Endothelial cell of umbilical vein (primary cell): ENCODE data around the gene EFHD1. TPM values are rescaled to one million over a fixed set of nuclear protein-coding genes. Genes with fewer than 3 reads are reported as not detected.

Experiments
- BruUV-seq: library from RNA; stranded (reverse); fragments of 400-500 nt; replicated peaks from 2 replicates; lab custom pipeline; 2021; lab: Mats Ljungman, UMichigan
- CTCF ChIA-PET: fragments of 300-600, 350-600 bp; sonication (Branson Sonifier 250); formaldehyde crosslinking; loops from one replicate; lab custom pipeline; 2021; ENCODE audit warnings: antibody characterized with exemption, inconsistent platforms; lab: Charles Lee
- POLR2A ChIA-PET: fragments of 300-600, 350-600 bp; sonication (Branson Sonifier 250); formaldehyde crosslinking; loops from one replicate; lab custom pipeline; 2021; ENCODE audit warnings: antibody characterized with exemption, inconsistent platforms; lab: Charles Lee
- DNase-seq: peaks from one replicate; pipeline ENCODE4 v3.0.0-alpha.2; 2011; ENCODE audit warnings: low read depth, low spot score
- FAIRE-seq: peaks from 2 replicates; lab custom pipeline; 2011; peaks lifted over from hg19 to GRCh38; lab: Jason Lieb, UNC
- H2AFZ ChIP-seq: 2 replicates; pipeline ENCODE4 v1.6.0; 2012; ENCODE audit warnings: low read depth, low read length, control low read depth, inconsistent platforms
- H3K27ac ChIP-seq: 2 replicates; pipeline ENCODE4 v1.5.1; 2011; ENCODE audit warnings: low read depth, mild to moderate bottlenecking, control low read depth, low read length, moderate library complexity; ENCODE audit not compliant: insufficient read depth
- H3K27me3 ChIP-seq, 2 experiments: 2 replicates each; pipeline versions ENCODE4 v1.6.0 to v1.6.1; 2011; ENCODE audit warnings: low read length in 2 of 2, mixed read lengths in 1 of 2; ENCODE audit not compliant: control insufficient read depth in 2 of 2, insufficient read depth in 2 of 2
- H3K36me3 ChIP-seq, 2 experiments: 2 replicates in 1 of 2; 3 replicates in 1 of 2; pipeline ENCODE4 v1.5.1; 2011; ENCODE audit warnings: low read length in 2 of 2, mild to moderate bottlenecking in 1 of 2, moderate library complexity in 1 of 2; ENCODE audit not compliant: control insufficient read depth in 2 of 2, insufficient read depth in 2 of 2; ENCODE audit errors: extremely low read depth in 1 of 2
- H3K4me1 ChIP-seq: 3 replicates; pipeline ENCODE4 v1.5.1; 2011; ENCODE audit warnings: mild to moderate bottlenecking, low read length; ENCODE audit not compliant: control insufficient read depth, insufficient read depth; ENCODE audit errors: extremely low read depth
- H3K4me2 ChIP-seq: 2 replicates; pipeline ENCODE4 v1.6.1; 2011; ENCODE audit warnings: low read length, control low read depth, mixed read lengths; ENCODE audit not compliant: insufficient read depth
- H3K4me3 ChIP-seq, 3 experiments: fragments of 200-600 bp in 1 of 3; sonication (generic), shearing (Covaris generic) in 1 of 3; replicated peaks in 1 of 3; 2 replicates each; pipeline ENCODE4 v1.5.1; 2011 to 2016; ENCODE audit warnings: control low read depth in 3 of 3, low read length in 3 of 3, mild to moderate bottlenecking in 2 of 3, inconsistent platforms in 1 of 3, low read depth in 1 of 3, moderate library complexity in 1 of 3; ENCODE audit not compliant: insufficient read depth in 1 of 3
- H3K79me2 ChIP-seq: 2 replicates; pipeline ENCODE4 v1.6.0; 2012; ENCODE audit warnings: low read length, inconsistent platforms; ENCODE audit not compliant: control insufficient read depth, insufficient read depth
- H3K9ac ChIP-seq: replicated peaks from 2 replicates; pipeline ENCODE3; 2011; ENCODE audit warnings: low read length, control low read depth; ENCODE audit not compliant: insufficient read depth; ENCODE audit errors: extremely low read depth
- H3K9me1 ChIP-seq: replicated peaks from 3 replicates; pipeline ENCODE4 v1.6.0; 2011; ENCODE audit warnings: mild to moderate bottlenecking, low read length; ENCODE audit not compliant: control insufficient read depth, insufficient read depth; ENCODE audit errors: extremely low read depth
- H3K9me3 ChIP-seq: replicated peaks from 2 replicates; pipeline ENCODE4 v1.5.1; 2012; ENCODE audit warnings: low read length, inconsistent platforms; ENCODE audit not compliant: control insufficient read depth, insufficient read depth
- H4K20me1 ChIP-seq: replicated peaks from 2 replicates; pipeline ENCODE3; 2011; ENCODE audit warnings: mild to moderate bottlenecking, low read length; ENCODE audit not compliant: control insufficient read depth, insufficient read depth; ENCODE audit errors: extremely low read depth
- EZH2 ChIP-seq: IDR thresholded peaks from 2 replicates; pipeline ENCODE4 v1.6.1; 2012; ENCODE audit warnings: borderline replicate concordance, low read depth, mild to moderate bottlenecking, moderate library complexity, low read length, inconsistent platforms; ENCODE audit not compliant: severe bottlenecking
- FOS ChIP-seq: IDR thresholded peaks from 2 replicates; pipeline ENCODE4 v1.6.1; 2011; ENCODE audit warnings: mild to moderate bottlenecking, low read length, moderate library complexity, borderline replicate concordance; ENCODE audit not compliant: insufficient read depth
- GATA2 ChIP-seq: IDR thresholded peaks from 2 replicates; pipeline ENCODE4 v1.7.0; 2011; ENCODE audit warnings: low read depth, mild to moderate bottlenecking, moderate library complexity, mixed read lengths, low read length; ENCODE audit not compliant: insufficient read length, insufficient read depth
- JUN ChIP-seq: IDR thresholded peaks from 2 replicates; pipeline ENCODE4 v1.6.1; 2011; ENCODE audit warnings: borderline replicate concordance, low read depth; ENCODE audit not compliant: insufficient read length, insufficient read depth
- MYC ChIP-seq: IDR thresholded peaks from one replicate; pipeline ENCODE4 v1.6.1; 2011; ENCODE audit warnings: mild to moderate bottlenecking, low read depth, low read length
- POLR2A ChIP-seq: IDR thresholded peaks from 2 replicates; pipeline ENCODE4 v1.6.1; 2012; ENCODE audit warnings: low read depth, mild to moderate bottlenecking, control low read depth, low read length
- POLR2AphosphoS5 ChIP-seq: IDR thresholded peaks from 2 replicates; pipeline ENCODE4 v1.6.1; 2012; ENCODE audit warnings: low read depth, mild to moderate bottlenecking, control low read depth, low read length, moderate library complexity; ENCODE audit not compliant: insufficient read depth
- dilution Hi-C: fragments of 300-500 bp; cut with MboI; formaldehyde crosslinking; loops from one replicate; pipeline ENCODE4 v1.15.0; 2019; ENCODE audit warnings: low sequenced_read_pairs; ENCODE audit not compliant: extremely low pct_ligation_motif_present
- intact Hi-C: fragments of 100-400 bp; cut with micrococcal nuclease; formaldehyde crosslinking; loops from one replicate; pipeline ENCODE4 v1.10.0; 2022
- polyA plus RNA-seq, 4 experiments: library from polyadenylated mRNA; depleted of rRNA in 3 of 4; stranded (reverse) in 3 of 4; unstranded in 1 of 4; fragments of >200 nt; gene quantifications; 2 replicates each; pipeline versions ENCODE4 v1.2.1 to v1.2.3, GENCODE V29; 2011 to 2012; ENCODE audit warnings: missing spikeins in 1 of 4
- total RNA-seq: library from RNA; stranded (reverse); gene quantifications from 2 replicates; pipeline ENCODE4 v1.2.3, GENCODE V29; 2021
- TF ChIP-seq, protein P1 (sequence below): IDR thresholded peaks from 2 replicates; pipeline ENCODE4 v1.6.1; 2011; ENCODE audit not compliant: insufficient read depth, insufficient read length
- TF ChIP-seq, protein P2 (sequence below), 2 donors: IDR thresholded peaks; 1 replicate in 1 of 2; 2 replicates in 1 of 2; pipeline ENCODE4 v1.5.1; 2011; ENCODE audit warnings: low read length in 2 of 2, mild to moderate bottlenecking in 2 of 2, moderate library complexity in 2 of 2, control low read depth in 1 of 2, inconsistent platforms in 1 of 2, low read depth in 1 of 2; ENCODE audit not compliant: insufficient read depth in 1 of 2; ENCODE audit errors: extremely low read depth in 1 of 2

The EFHD1 gene
- total and polyA plus RNA-seq, 2 donors (not counting 3 experiments of a cell fraction or from before 2014, with no cell fraction given) = 0.18 TPM; not detected in 1

DNA sequence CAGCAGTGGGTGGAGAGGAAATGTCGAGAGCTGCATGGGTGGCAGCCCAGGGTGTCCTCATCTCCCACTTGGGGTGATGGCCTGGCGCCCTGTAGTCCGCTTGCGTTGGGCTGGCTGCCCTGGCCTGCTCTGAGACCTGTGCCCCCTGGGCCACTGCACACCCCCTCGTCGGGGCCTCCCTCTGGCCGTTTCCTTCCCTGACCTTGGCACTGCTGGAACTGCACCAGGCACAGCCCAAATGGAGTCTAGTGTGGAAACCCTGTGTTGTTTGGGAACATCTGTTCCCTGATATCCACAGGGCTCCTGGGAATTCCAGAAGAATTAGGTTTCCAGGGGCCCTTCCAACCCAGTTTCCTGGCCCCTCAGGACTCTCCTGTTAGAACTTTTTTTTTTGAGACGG lies 13.9 kb downstream of the EFHD1 start:
- FAIRE-seq (no peak), DNase-seq (no peak)
- H3K4me1 ChIP-seq = no peaks in the 10 kb centered on the region
- H3K9me3 ChIP-seq = no peaks in the 10 kb centered on the region
- no peak overlapping the region for H2AFZ ChIP-seq
- dilution Hi-C loops (no loop called here), intact Hi-C loops (no loop called here)
- H3K27ac ChIP-seq = no peak overlapping the region
- no peak overlapping the region for H3K4me2 ChIP-seq
- POLR2A ChIA-PET = no interaction called here
- H3K9me1 ChIP-seq = no peaks in the 10 kb centered on the region
- no peaks in the 10 kb centered on the region for H4K20me1 ChIP-seq
- TF ChIP-seq, protein P1, sequence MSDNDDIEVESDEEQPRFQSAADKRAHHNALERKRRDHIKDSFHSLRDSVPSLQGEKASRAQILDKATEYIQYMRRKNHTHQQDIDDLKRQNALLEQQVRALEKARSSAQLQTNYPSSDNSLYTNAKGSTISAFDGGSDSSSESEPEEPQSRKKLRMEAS = no peak
- TF ChIP-seq, protein P2, sequence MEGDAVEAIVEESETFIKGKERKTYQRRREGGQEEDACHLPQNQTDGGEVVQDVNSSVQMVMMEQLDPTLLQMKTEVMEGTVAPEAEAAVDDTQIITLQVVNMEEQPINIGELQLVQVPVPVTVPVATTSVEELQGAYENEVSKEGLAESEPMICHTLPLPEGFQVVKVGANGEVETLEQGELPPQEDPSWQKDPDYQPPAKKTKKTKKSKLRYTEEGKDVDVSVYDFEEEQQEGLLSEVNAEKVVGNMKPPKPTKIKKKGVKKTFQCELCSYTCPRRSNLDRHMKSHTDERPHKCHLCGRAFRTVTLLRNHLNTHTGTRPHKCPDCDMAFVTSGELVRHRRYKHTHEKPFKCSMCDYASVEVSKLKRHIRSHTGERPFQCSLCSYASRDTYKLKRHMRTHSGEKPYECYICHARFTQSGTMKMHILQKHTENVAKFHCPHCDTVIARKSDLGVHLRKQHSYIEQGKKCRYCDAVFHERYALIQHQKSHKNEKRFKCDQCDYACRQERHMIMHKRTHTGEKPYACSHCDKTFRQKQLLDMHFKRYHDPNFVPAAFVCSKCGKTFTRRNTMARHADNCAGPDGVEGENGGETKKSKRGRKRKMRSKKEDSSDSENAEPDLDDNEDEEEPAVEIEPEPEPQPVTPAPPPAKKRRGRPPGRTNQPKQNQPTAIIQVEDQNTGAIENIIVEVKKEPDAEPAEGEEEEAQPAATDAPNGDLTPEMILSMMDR (IDR thresholded peaks at IDR 0.05; ENCODE audit: extremely low read depth in 1 of 2, insufficient read depth in 1 of 2, low read depth in 1 of 2, low read length in 2 of 2) = no peak
- TF ChIP-seq GATA2 (no peak), MYC (no peak)
- CTCF ChIA-PET = no interaction called here
- H3K36me3 ChIP-seq = no peaks in the 10 kb centered on the region
- no peak overlapping the region for H3K4me3 ChIP-seq
- no peaks in the 10 kb centered on the region for H3K27me3 ChIP-seq
- H3K79me2 ChIP-seq = no peaks in the 10 kb centered on the region
- BruUV-seq = no TSS peak
- H3K9ac ChIP-seq = no peak overlapping the region

DNA sequence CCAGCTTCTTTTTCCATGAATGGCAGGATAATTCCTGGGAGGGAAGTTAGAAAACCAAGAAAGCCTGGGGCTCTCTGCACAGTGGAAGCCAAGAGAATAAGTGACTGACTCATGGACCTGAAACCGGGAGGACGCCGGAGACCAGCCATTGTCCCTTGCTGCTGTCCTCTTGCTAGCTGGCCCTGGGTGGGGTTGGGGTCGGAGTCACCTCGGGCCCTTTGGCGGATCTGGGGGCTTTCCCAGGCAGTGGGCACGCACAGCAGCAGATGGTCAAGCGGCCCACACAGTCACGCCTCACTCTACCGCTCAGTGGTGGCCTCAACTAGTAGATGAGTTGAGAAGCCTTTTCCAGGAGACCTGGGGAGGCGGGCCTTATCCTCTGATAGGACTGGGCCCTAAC lies 15.6 kb downstream of the EFHD1 start:
- no peak for FAIRE-seq

More for the DNA sequence above, 15.6 kb downstream of the EFHD1 start:
- no peaks in the 10 kb centered on the region for H3K27me3 ChIP-seq
- no TSS peak for BruUV-seq
- CTCF ChIA-PET = no interaction called here
- TF ChIP-seq FOS = no peak
- TF ChIP-seq, protein P1 = no peak
- no peak for TF ChIP-seq POLR2A
- TF ChIP-seq, protein P2 (IDR thresholded peaks at IDR 0.05; ENCODE audit: extremely low read depth in 1 of 2, insufficient read depth in 1 of 2, low read depth in 1 of 2, low read length in 2 of 2) = no peak
- no peak for TF ChIP-seq POLR2AphosphoS5
- no peak for TF ChIP-seq GATA2
- TF ChIP-seq MYC = no peak
- TF ChIP-seq JUN = no peak
- no peak for TF ChIP-seq EZH2
- no peak overlapping the region for H3K9ac ChIP-seq
- POLR2A ChIA-PET = no interaction called here
- no peaks in the 10 kb centered on the region for H3K4me1 ChIP-seq
- H2AFZ ChIP-seq = no peak overlapping the region
- H3K27ac ChIP-seq = no peak overlapping the region
- H3K4me2 ChIP-seq = no peak overlapping the region
- no peaks in the 10 kb centered on the region for H3K9me3 ChIP-seq
- no peaks in the 10 kb centered on the region for H3K79me2 ChIP-seq
- no peak for DNase-seq
- H3K4me3 ChIP-seq = no peak overlapping the region
- H3K9me1 ChIP-seq = no peaks in the 10 kb centered on the region
- no peaks in the 10 kb centered on the region for H4K20me1 ChIP-seq
- dilution Hi-C loops = no loop called here
- intact Hi-C loops = no loop called here
- no peaks in the 10 kb centered on the region for H3K36me3 ChIP-seq
